ENCODE results near the gene NSD1. TPM values are rescaled to one million over a fixed set of nuclear protein-coding genes. Genes with fewer than 3 reads are reported as not detected.

NSD1 gene
- total and polyA plus RNA-seq, 9 of the 15 experiments (the other 6 are each of a cell fraction or from before 2014, with no cell fraction given), result 3.8 to 51.0 (median 24.7) TPM

- Histone ChIP-seq H3K9me3 (replicated peaks; ENCODE audit: control insufficient read depth, insufficient read depth, low read depth, low read length) (no peaks in the 10 kb centered on the region), H3K36me3 (ENCODE audit: control insufficient read depth, insufficient read depth, low read length) (no peaks in the 10 kb centered on the region), H4K20me1 (replicated peaks; ENCODE audit: control insufficient read depth, insufficient read depth, low read length) (peaks cover 3% of the 10 kb centered on the region; the same call in 1 of the 2 replicates), H3K9me1 (ENCODE audit: control insufficient read depth, insufficient read depth, low read length) (no peaks in the 10 kb centered on the region), H3K9ac (ENCODE audit: insufficient read depth in 1 of 2, low read depth in 2 of 2, low read length in 2 of 2) (no peak overlapping the region), H3K4me3 (no peak overlapping the region), H2AFZ (ENCODE audit: low read depth, low read length) (no peak overlapping the region), H3K4me1 (replicated peaks in 1 of 2; ENCODE audit: control insufficient read depth in 2 of 2, insufficient read depth in 2 of 2, low read length in 2 of 2) (peaks cover 0 to 5% of the 10 kb centered on the region in 2 experiments; a peak in 2 of 5 replicates), H3K27me3 (ENCODE audit: control insufficient read depth in 2 of 2, insufficient read depth in 2 of 2, low read length in 2 of 2) (peaks cover 12 to 22% of the 10 kb centered on the region in 2 experiments; a peak in 4 of 5 replicates), H3K79me2 (ENCODE audit: control insufficient read depth, insufficient read depth, low read length) (no peaks in the 10 kb centered on the region), H3K4me2 (ENCODE audit: insufficient read depth, low read length) (no peak overlapping the region), H3K27ac (ENCODE audit: extremely low read depth, low read depth, low read length) (no peak overlapping the region)
- POLR2A ChIA-PET, result interaction anchor here (0.5 to 0.9 kb wide), 4 partner anchors 8 to 296 kb away, joined by 3 to 4 read pairs (median 3); no protein-coding TSS in a partner anchor
- ATAC-seq (no peak), DNase-seq (ENCODE audit: extremely low read depth in 1 of 4, low spot score in 3 of 4) (no peak), FAIRE-seq (no peak)
- intact Hi-C loops (cut with micrococcal nuclease), result no loop called here
- in situ Hi-C loops (cut with MboI), result loop anchor here (25.0 kb wide), 1 partner anchor 1370 kb away; no protein-coding TSS in a partner anchor
- WGBS (ENCODE audit: insufficient coverage, low coverage, missing lambda C conversion rate), result 18% methylated on average over 4 of the region's 4 CpGs
- TF ChIP-seq ZNF197 (CRISPR knock-in tag; IDR thresholded peaks at IDR 0.05; ENCODE audit: low read depth) (no peak), HEY1 (CRISPR knock-in tag; IDR thresholded peaks at IDR 0.05; ENCODE audit: borderline replicate concordance) (no peak), PCBP2 (IDR thresholded peaks at IDR 0.05; ENCODE audit: low read depth, low read length, poor library complexity, severe bottlenecking) (no peak), EWSR1 (IDR thresholded peaks at IDR 0.05; ENCODE audit: borderline replicate concordance, low read depth, partially characterized antibody) (no peak), POLR2G (IDR thresholded peaks at IDR 0.05; ENCODE audit: low read depth, low read length) (no peak), STAT5A (IDR thresholded peaks at IDR 0.05; ENCODE audit: borderline replicate concordance, low read length) (no peak), ERF (CRISPR knock-in tag; IDR thresholded peaks at IDR 0.05) (no peak), NELFE (IDR thresholded peaks at IDR 0.05; ENCODE audit: insufficient read depth, insufficient read length) (no peak), FOXA3 (CRISPR knock-in tag; conservative IDR thresholded peaks at IDR 0.05 in 1 of 2, IDR thresholded peaks at IDR 0.05 in 1 of 2) (no peak), POLR2AphosphoS5 (IDR thresholded peaks at IDR 0.05; ENCODE audit: control insufficient read depth, insufficient read depth, low read depth, low read length) (no peak), MED1 (CRISPR knock-in tag; IDR thresholded peaks at IDR 0.05; ENCODE audit: borderline replicate concordance) (no peak), KLF6 (CRISPR knock-in tag; IDR thresholded peaks at IDR 0.05; ENCODE audit: borderline replicate concordance) (no peak), TRIM28 (IDR thresholded peaks at IDR 0.05) (no peak), ZNF77 (CRISPR knock-in tag; IDR thresholded peaks at IDR 0.05) (no peak), SRSF1 (IDR thresholded peaks at IDR 0.05; ENCODE audit: low read depth, low read length) (no peak), PHTF2 (CRISPR knock-in tag; IDR thresholded peaks at IDR 0.05) (no peak), ZNF436 (CRISPR knock-in tag; IDR thresholded peaks at IDR 0.05) (no peak), SMC3 (conservative IDR thresholded peaks at IDR 0.05; ENCODE audit: insufficient read depth, low read depth, low read length) (no peak)
- TF ChIP-seq, protein P1, sequence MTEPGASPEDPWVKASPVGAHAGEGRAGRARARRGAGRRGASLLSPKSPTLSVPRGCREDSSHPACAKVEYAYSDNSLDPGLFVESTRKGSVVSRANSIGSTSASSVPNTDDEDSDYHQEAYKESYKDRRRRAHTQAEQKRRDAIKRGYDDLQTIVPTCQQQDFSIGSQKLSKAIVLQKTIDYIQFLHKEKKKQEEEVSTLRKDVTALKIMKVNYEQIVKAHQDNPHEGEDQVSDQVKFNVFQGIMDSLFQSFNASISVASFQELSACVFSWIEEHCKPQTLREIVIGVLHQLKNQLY (CRISPR knock-in tag; conservative IDR thresholded peaks at IDR 0.05), result no peak
- BruUV-seq (replicated peaks), result no TSS peak
- CTCF ChIA-PET (ENCODE audit: low intra/inter-chr PET ratio), result interaction anchor here (0.6 kb wide), 1 partner anchor 215 kb away, joined by 3 read pairs; no protein-coding TSS in a partner anchor
Measured at GRCh38 chr5:177107159-177107558, 26.4 kb upstream of the NSD1 start.

All from K562 (cell line).